GM12892 (cell line): ENCODE results near the gene MAP7D2.

Experiments
- POLR2A ChIP-seq: IDR thresholded peaks from 2 replicates; pipeline ENCODE4 v1.6.1; 2011; ENCODE audit warnings: low read depth, low read length, control low read depth
- TAF1 ChIP-seq: IDR thresholded peaks from 2 replicates; pipeline ENCODE4 v1.6.1; 2011; ENCODE audit warnings: low read depth, mild to moderate bottlenecking, control low read depth, low read length, borderline replicate concordance

DNA sequence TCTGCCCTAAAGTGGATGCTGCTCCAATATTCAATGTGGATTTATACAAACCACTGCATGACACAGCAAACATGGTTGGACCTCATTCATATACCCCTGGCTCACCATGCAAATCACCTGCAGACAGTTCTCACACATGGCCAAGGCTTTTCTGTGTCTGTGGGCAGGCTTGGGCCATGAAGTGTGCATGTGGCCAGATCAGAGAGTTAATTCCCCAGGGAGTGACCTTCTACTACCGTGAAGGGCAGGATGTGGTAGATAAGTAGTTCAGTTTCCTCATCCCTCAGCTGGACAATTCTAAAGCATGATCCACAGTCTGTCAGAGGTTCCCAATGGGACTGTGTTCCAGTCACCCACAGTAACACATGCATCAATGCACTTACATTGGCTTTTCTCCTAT is 101.3 kb downstream of the MAP7D2 start:
- TF ChIP-seq POLR2A = no peak
- no peak for TF ChIP-seq TAF1
